Retinal pigment epithelial cell (primary cell): Measurements from ENCODE around the gene PLCL1.

Source experiments
- DNase-seq: peaks from one replicate; pipeline ENCODE4 v3.0.0-alpha.2; 2010; ENCODE audit warnings: low read depth
- H3K4me3 ChIP-seq: 2 replicates; pipeline ENCODE4 v1.5.1; 2011; ENCODE audit warnings: mild to moderate bottlenecking, low read length, control low read depth, moderate library complexity
- TF ChIP-seq, protein P1 (sequence below): conservative IDR thresholded peaks from 2 replicates; pipeline ENCODE4 v1.5.1; 2011; ENCODE audit warnings: low read depth, low read length, control low read depth, inconsistent platforms

Gene PLCL1

GRCh38 chr2:197924483-197924882, 120.1 kb downstream of the PLCL1 start:
- TF ChIP-seq, protein P1, sequence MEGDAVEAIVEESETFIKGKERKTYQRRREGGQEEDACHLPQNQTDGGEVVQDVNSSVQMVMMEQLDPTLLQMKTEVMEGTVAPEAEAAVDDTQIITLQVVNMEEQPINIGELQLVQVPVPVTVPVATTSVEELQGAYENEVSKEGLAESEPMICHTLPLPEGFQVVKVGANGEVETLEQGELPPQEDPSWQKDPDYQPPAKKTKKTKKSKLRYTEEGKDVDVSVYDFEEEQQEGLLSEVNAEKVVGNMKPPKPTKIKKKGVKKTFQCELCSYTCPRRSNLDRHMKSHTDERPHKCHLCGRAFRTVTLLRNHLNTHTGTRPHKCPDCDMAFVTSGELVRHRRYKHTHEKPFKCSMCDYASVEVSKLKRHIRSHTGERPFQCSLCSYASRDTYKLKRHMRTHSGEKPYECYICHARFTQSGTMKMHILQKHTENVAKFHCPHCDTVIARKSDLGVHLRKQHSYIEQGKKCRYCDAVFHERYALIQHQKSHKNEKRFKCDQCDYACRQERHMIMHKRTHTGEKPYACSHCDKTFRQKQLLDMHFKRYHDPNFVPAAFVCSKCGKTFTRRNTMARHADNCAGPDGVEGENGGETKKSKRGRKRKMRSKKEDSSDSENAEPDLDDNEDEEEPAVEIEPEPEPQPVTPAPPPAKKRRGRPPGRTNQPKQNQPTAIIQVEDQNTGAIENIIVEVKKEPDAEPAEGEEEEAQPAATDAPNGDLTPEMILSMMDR, result no peak
- no peak for DNase-seq

DNA sequence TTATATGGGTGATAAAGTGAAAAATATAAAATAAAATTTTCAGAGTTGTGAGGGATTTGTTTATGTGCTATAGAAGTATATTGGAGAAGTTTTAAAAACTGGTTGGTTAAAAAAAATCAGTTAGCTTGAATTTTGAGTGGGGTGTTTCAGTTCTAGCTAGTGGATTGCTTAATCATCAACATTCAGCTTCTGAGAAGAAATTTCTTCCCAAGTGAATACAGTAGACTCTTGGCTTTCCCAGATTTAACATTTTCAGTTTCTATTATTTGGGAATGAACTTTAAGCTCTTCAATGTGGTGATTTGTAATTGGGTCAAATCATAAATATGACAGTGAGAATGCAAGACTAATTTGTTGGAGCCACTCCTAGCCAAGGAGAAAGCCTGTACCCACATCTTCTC, 120.8 kb downstream of the PLCL1 start:
- no peak overlapping the region for H3K4me3 ChIP-seq
- TF ChIP-seq, protein P1, result no peak
- no peak for DNase-seq

More at GRCh38 chr2:197924483-197924882, 120.1 kb downstream of the PLCL1 start:
- no peak overlapping the region for H3K4me3 ChIP-seq

GRCh38 chr2:197925976-197926375, 121.6 kb downstream of the PLCL1 start:
- TF ChIP-seq, protein P1, result no peak
- DNase-seq, result no peak

GRCh38 chr2:197926673-197927072, 122.3 kb downstream of the PLCL1 start:
- no peak for DNase-seq
- no peak overlapping the region for H3K4me3 ChIP-seq
- TF ChIP-seq, protein P1, result no peak

More at GRCh38 chr2:197925976-197926375, 121.6 kb downstream of the PLCL1 start:
- no peak overlapping the region for H3K4me3 ChIP-seq

- TF ChIP-seq, protein P1, result no peak
- DNase-seq, result no peak
- no peak overlapping the region for H3K4me3 ChIP-seq
Measured at GRCh38 chr2:197927994-197928393, 123.6 kb downstream of the PLCL1 start.

- H3K4me3 ChIP-seq, result no peak overlapping the region
- DNase-seq, result no peak
- TF ChIP-seq, protein P1, result no peak
Measured at GRCh38 chr2:197929008-197929885, 124.9 kb downstream of the PLCL1 start.

- no peak for DNase-seq
Measured at GRCh38 chr2:197929886-197930227, 125.5 kb downstream of the PLCL1 start.

More at GRCh38 chr2:197929886-197930227, 125.5 kb downstream of the PLCL1 start:
- TF ChIP-seq, protein P1, result no peak
- no peak overlapping the region for H3K4me3 ChIP-seq
